Measurements from ENCODE around the gene KMT2C.

DNA sequence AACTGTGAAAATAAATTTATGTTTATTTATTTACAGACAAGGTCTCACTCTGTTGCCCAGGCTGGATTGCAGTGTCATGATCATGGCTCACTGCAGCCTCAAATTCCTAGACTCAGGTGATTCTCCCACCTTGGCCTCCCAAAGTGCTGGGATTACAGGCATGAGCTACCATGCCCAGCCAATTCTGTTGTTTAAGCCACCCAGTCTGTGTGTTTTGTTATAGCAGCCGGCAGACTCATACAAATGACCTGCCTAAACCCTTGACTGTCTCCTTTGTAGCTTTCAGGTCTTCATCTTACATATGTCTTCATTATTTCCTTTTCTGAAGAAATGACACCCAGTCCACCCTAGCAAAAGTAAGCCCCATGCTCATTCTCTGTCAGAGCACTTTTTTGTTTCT, 43.8 kb upstream of the KMT2C start:
- TF ChIP-seq, protein P1, sequence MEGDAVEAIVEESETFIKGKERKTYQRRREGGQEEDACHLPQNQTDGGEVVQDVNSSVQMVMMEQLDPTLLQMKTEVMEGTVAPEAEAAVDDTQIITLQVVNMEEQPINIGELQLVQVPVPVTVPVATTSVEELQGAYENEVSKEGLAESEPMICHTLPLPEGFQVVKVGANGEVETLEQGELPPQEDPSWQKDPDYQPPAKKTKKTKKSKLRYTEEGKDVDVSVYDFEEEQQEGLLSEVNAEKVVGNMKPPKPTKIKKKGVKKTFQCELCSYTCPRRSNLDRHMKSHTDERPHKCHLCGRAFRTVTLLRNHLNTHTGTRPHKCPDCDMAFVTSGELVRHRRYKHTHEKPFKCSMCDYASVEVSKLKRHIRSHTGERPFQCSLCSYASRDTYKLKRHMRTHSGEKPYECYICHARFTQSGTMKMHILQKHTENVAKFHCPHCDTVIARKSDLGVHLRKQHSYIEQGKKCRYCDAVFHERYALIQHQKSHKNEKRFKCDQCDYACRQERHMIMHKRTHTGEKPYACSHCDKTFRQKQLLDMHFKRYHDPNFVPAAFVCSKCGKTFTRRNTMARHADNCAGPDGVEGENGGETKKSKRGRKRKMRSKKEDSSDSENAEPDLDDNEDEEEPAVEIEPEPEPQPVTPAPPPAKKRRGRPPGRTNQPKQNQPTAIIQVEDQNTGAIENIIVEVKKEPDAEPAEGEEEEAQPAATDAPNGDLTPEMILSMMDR (IDR thresholded peaks at IDR 0.05; ENCODE audit: low read length) = no peak
- TF ChIP-seq EZH2 (IDR thresholded peaks at IDR 0.05; ENCODE audit: borderline replicate concordance, low read length) = no peak
